UCSD-AML1 (cell line): ENCODE data around the gene FAM53B.
"Not testable (repeated sequence)": the region's sequence is repeated elsewhere in the genome, so short reads cannot be mapped to it uniquely, and the experiment has no call there.

Experiments used
- DNase-seq: peaks from one replicate; lab custom pipeline; 2025; ENCODE audit not compliant: unreplicated experiment; lab: John Stamatoyannopoulos, UW

FAM53B gene

GRCh38 chr10:124618470-124619073 lies 125.6 kb downstream of the FAM53B start:
- DNase-seq: no peak

DNA sequence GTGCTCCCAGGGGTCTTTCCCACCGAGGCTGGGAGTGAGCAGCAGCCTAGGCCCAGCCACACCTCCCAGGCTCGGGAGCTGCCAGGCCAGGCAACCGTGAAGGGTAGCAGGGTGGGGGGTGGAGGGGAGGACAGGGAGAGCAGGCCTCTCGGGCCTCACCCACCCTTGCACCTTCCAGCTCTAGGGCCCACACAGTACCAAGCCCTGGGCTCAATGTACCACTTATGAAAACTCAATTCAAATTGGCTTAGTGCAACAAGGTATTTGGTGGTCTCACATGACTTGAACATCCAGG lies 127.4 kb downstream of the FAM53B start:
- no peak for DNase-seq

- DNase-seq: no peak
Measured at GRCh38 chr10:124616040-124616835, 127.9 kb downstream of the FAM53B start.

- no peak for DNase-seq
Measured at GRCh38 chr10:124615259-124615658, 128.9 kb downstream of the FAM53B start.

DNA sequence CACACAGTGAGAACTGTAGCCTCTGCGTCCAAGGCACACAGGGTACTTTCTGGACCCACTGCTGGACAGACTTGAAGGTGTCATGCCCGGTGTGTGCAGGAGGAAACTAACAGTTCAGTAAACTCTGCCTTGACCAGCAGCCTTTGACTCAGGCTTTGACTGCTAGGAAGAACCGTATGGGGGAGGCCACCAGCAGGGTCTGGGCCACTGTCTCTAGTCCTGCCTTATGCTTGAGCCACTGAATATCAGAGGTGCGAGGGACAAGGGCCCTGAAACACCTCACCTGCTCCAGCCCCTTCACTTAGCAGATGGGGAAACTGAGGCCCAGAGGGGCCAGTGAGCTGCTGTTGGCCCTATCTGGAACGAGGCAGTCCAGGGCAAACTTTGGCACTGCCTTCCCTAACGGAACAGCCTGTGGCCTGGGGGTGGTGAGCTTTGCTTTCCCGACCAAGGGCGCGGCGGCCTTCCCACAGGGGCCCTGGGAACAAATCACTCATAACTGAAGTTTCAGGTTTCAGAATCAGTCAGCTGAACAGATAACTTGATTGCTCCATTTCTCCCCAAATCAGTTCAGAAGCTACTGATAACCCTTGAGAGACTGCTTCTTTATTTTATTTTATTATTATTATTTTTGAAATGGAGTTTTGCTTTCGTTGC lies 130.0 kb downstream of the FAM53B start:
- no peak for DNase-seq

DNA sequence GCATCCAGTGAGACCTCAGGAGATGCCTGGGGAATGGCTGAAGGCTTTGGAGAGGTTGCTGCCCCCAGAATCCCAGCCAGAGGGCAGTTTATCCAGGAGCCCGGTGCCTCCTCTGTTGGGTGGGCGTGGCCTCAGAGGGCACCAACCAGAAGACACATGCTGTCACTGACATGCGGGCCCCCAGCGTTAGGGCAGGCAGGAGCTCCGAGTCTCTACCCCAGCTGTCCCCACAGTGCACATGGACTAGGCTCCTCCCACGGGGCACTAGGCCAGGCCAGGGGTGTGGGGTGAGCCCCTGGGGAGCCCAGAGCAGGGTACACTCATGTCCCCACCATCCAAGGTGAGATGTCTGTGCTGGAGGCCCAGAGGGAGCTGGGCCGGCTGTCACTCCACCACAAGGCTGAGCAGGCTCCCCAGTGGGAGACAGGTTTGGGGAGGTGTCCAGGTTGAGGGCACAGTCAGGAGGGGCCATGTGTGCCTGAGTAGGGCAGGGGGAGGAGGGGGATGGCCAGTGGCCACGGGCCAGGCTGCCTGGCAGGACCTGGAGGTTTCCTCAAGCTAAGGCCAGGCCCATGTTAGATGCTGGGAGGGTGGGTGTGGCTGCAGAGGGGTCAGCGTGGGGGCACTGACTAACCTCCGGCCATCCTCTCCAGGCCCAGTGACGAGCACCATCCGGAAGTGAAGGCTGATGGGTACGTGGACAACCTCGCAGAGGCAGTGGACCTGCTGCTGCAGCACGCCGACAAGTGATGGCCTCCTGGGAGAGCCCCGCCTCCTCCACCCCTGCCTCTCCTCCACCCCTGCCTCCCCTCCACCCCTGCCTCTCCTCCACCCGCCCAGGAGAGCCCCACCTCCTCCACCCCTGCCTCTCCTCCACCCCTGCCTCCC lies 131.3 kb downstream of the FAM53B start:
- DNase-seq: peak; percentile 32

- peak; percentile 86 for DNase-seq
Measured at GRCh38 chr10:124611738-124612137, 132.4 kb downstream of the FAM53B start.

DNA sequence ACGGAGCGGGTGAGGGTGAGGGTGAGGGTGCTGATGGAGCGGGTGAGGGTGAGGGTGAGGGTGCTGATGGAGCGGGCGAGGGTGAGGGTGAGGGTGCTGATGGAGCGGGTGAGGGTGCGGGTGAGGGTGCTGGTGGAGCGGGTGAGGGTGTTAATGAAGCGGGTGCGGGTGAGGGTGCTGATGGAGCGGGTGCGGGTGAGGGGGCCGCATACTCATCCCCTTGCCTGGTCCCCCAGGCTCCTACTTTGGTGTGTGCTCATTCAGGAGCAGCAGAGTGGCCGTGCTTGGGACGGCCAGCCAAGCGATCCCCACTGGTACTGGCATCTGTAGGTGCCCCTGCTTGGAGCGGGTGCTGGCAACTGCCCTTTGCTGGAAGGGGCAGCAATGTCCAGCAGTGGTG lies 133.3 kb downstream of the FAM53B start:
- DNase-seq: not testable (repeated sequence)

DNA sequence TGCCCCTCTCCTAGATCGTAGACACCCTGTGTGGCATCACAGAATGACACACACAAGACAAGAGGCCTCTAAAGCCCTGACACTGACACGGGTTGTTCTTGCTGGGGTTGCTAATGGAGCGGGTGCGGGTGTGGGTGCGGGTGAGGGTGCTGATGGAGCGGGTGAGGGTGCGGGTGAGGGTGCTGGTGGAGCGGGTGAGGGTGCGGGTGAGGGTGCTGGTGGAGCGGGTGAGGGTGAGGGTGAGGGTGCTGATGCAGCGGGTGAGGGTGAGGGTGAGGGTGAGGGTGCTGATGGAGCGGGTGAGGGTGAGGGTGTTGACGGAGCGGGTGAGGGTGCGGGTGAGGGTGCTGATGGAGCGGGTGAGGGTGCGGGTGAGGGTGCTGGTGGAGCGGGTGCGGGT lies 134.0 kb downstream of the FAM53B start:
- not testable (repeated sequence) for DNase-seq

DNA sequence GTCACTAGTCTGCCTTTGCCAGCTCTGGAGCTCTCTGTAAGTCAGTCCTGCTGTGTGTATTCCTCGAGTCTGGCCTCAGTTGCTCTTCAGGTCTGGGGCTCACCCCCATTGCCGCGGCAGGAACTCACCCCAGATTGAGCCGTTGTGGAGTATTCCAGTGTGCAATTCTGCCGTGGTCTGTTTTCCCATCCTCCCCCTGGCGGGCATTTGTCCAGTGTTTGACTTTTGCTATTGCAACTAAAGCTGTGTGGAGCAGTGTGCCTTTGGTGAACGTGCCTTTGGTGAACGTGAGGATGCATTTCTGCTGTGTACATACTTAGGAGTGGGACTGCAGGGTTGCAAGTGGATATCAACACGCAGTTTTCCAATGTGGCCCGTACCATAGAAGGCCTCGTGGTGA lies 134.5 kb downstream of the FAM53B start:
- DNase-seq: no peak

DNA sequence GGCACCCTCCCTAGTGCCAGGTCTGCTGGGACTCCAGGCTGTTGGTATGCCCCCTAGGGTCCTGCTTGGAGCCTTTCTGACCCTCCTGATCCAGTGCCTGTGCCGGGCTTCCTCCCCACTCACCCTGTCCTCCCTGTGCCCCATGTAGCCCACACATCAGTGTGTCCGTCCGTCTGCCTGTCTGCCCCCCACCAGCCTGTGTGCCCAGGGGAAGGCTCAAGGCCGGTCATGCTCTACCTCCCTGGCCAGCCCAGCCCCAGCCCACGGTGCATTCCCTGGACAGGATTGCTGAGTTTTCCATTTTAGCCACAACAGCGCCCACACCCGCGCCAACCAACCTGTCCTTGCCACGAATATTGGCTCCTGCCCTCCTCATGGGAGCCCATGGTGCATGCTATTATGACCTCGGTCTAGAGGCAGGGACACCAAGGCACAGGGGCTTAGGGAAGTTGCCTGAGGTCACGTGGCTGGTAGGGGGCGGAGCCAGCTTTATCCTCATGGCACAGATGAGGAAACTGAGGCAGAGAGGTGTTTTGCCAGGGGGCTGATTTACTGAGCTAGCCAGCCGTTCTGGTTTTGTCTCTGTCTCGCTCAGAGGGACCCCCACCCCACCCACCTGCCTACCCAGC lies 136.0 kb downstream of the FAM53B start:
- DNase-seq: no peak

DNA sequence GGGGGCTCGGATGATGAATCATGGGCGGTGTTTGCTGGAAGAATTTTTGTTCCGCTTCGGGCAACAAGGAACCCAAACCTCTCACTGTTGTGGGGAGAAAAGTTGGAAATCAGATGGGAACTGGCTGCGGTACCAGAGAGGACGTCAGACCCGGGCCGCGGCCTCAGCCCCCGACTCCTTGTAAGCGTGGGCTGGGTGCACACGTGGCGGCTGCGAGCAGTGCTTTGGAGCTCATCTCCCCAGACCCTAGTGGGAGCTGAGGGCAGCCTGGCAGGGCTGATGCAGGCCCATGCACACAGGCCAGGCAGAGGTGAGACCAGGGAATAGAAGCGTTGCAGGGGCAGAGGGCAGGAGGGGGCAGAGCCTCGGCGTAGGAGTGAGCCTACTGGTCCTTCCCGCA lies 136.5 kb downstream of the FAM53B start:
- DNase-seq: no peak

DNA sequence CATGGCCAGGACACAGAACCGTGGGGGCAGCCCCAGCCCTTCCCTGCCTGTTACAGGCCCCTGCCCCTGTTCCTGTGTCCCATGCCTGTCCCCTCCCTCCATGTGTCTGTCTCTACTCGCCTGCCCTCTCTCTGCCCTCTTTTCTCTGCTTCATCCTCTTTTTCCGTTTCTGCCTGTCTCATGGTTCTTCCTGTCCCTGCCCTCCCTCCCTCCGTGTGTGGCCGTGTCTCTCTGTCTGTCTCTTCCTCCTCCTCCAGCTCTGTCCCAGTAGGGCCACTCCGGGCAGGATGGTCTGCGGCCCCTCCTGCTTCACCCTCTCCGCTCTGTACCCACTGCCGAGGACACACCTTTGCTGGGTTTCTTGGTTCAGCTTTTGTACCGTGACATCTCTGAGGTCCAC lies 137.4 kb downstream of the FAM53B start:
- no peak for DNase-seq

DNA sequence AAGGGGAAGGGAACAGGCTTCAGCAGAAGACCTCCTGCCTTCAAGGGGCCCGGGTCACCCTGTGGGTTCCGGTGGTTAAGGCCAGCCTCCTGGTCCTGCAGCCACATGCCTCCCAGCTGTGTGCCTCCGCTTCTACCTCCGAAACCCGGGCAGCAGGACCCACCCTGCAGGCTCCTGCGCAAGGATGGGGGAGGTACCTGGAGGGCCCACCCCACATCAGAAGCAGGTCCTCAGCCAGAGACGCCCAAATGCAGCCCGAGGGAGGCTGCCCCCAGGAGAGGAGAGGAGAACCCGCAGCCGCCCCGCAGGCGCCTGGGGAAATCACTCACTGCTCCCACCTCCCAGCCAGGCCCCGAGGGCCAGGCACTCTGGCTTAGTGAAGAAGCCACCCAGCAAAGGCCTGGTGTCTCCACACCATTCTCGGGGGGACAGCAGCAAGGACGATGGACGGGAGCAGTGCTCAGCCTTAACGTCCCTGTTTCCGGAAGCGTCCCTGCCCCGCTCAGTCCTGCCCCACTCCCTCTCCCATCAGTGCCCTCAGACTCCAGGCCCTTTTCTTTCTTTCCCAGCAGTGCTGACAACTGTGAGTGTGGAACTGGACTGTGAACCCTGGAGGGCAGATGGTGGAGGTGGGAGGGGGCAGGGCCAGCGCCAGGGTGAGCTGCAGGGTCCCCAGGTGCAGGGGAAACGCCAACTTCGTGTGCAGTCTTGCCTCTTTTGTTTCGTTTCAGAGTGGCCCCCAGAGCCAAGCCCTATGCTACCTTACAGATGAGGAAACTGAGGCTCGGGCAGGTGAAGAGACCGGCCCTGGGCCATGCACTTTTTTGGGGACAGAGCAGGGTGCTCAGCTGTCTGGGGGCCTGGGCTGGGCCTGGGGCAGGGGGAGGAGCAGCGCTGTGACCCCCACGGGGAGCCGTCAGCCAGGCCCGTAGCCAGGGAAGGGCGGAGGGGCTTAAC lies 138.0 kb downstream of the FAM53B start:
- no peak for DNase-seq

DNA sequence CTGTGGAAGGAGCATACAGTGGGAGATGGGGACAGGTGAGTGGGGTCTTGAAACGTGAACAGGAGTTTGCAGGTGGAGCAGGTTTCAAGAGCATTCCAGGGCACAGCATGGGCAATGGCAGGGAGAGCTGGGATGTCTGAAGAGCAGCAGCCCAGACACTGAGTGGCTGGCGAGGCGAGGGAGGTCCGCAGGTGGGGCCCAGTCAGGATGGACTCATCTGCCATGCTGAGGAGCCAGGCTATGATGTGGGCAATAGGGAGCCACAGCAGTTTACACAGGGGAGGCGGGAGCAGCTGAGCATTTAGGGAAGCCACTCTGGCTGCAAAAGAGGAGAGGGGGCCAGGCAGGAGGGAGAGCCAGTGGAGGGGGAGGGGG lies 138.7 kb downstream of the FAM53B start:
- no peak for DNase-seq

- DNase-seq: no peak
Measured at GRCh38 chr10:124605001-124605370, 139.2 kb downstream of the FAM53B start.

DNA sequence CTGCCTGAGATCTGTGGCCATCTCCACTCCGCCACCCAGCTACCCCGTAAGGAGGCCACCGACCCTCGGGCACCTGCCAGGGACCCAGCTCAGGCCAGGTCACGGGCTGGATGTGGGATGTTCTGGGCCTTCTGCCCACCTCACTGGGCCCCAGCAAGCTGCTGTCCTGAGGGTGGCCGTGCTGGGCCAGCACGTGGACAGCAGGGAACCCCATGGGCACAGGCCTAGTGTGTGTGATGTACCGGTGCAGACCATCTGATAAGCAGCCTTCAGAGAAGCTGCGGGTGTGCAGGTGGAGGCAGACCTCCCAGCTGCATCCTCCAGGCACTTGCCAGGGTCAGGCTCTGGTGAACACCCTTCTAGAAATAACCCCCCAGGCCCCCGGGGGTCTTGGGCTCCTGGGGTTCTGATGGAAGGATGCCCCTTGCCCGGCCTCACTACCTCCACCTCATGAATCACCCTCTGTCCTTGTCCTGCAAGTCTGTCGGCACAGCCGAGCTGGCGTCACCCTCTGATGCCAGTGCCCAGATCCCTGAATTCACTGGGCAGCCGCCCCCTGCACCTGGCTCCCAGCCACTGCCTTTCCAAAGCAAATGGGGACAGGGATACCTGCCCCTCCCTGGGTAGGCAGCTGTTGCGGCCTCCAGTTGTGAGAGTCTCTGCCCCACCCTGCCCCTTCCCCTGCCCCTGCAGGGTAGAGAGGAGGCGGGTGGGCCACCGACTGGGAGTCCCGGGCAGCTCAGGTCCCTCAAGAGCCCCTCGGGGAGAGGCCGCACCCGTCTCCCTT lies 139.8 kb downstream of the FAM53B start:
- no peak for DNase-seq

GRCh38 chr10:124603376-124604213 lies 140.6 kb downstream of the FAM53B start:
- no peak for DNase-seq
